Activated T-cell treated with anti-CD3 and anti-CD28 coated beads, Interleukin-2, amount 50 U/mL, for 1 hour (primary cell): Measurements from ENCODE around the gene IFIT2.
"Not testable (repeated sequence)": the region's sequence is repeated elsewhere in the genome, so short reads cannot be mapped to it uniquely, and the experiment has no call there.

Experiments
- DNase-seq: peaks from one replicate; pipeline ENCODE4 v3.0.0-alpha.2; 2020

IFIT2 gene

GRCh38 chr10:89344156-89344555 lies 42.3 kb downstream of the IFIT2 start:
- DNase-seq: no peak

DNA sequence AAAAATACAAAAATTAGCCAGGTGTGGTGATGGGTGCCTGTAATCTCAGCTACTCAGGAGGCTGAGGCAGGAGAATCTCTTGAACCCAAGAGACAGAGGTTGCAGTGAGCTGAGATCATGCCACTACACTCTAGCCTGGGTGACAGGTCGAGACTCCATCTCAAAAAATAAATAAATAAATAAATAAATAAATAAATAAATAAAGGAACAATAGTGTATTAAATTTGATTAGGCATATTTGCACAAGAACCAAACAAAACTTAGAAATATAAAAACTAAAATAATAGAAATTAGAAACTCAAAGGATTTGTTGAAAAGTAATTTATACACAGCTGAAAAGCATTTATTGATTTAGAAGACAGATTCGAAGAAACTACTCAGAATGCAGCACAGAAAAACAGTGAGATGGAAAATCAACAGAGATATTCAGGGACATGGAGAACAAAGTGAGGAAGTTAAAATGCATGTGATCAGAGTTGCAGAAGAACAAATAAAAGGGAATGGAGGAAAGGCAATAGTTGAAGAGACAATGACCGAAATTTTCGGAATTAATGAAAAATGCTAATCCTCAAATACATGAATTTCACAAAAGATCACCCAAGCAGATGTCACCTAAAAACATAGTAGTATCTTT lies 43.6 kb downstream of the IFIT2 start:
- no peak for DNase-seq

DNA sequence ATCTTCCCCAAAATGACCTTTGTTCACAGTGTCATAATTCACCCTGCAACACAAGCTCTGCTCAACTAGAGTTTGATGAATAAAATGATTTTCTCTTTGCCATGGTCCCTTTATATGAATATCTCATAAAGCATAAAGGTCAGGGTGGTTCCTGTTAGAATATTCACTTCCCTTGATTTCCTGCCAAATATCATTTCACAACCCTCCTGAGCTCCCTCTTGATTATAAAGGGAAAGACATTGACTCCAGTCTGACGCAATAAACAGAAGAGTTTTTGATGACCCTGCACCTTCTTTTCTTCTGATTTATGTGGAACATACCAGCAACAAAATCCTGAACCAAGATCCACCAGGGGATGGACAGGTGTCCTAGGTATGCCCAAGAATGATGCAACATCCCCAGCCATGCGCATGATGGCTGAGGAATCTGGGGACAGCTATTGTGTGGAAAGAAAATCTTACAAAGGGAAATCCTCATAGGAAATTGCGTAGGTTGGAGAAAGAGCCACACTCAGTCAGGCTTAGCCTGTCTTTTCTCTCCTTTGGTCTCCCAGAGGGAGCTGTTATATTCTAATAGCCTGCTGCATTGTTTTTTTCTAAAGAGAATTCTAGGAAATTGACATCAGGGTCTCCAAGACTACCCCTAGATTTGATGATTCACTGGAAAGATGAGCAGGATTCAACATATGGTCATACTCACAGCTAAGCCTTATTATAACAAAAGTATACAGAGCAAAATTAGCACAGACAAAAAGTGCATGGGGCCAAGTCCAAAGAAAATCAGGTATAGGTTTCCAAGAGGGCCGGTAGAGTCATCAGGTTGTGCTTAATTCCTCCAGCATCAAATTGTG lies 44.8 kb downstream of the IFIT2 start:
- no peak for DNase-seq

GRCh38 chr10:89347701-89348457 lies 46.0 kb downstream of the IFIT2 start:
- DNase-seq: no peak

GRCh38 chr10:89348481-89348880 lies 46.6 kb downstream of the IFIT2 start:
- DNase-seq: no peak

GRCh38 chr10:89348975-89349374 lies 47.1 kb downstream of the IFIT2 start:
- DNase-seq: no peak

DNA sequence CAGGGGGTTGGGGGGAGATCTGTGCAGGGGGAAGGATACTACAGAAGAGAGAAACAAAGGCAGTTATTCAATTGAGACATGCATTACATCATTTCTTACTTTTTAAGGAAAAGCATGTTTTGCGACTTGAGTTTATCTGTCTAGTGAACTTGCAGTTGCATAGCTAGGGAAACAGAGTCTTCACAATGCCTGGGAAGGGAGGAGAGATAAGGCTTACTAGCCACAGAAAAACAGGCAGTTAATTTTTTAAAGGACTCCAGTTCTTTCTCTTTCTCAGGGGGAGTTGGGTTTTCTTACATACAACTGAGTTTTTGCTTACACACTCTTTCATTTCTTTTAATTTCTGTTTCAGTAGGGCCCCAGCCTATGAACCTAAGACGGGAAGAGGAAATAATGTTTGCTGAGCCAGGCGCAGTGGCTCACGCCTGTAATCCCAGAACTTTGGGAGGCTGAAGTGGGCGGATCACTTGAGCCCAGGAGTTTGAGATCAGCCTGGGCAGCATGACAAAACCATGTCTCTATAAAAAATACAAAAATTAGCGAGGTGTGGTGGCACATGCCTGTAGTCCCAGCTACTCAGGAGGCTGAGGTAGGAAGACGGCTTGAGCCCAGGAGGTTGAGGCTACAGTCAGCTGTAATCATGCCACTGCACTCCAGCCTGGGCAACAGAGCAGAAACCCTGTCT lies 48.9 kb downstream of the IFIT2 start:
- not testable (repeated sequence) for DNase-seq

GRCh38 chr10:89351412-89351779 lies 49.5 kb downstream of the IFIT2 start:
- DNase-seq: no peak

DNA sequence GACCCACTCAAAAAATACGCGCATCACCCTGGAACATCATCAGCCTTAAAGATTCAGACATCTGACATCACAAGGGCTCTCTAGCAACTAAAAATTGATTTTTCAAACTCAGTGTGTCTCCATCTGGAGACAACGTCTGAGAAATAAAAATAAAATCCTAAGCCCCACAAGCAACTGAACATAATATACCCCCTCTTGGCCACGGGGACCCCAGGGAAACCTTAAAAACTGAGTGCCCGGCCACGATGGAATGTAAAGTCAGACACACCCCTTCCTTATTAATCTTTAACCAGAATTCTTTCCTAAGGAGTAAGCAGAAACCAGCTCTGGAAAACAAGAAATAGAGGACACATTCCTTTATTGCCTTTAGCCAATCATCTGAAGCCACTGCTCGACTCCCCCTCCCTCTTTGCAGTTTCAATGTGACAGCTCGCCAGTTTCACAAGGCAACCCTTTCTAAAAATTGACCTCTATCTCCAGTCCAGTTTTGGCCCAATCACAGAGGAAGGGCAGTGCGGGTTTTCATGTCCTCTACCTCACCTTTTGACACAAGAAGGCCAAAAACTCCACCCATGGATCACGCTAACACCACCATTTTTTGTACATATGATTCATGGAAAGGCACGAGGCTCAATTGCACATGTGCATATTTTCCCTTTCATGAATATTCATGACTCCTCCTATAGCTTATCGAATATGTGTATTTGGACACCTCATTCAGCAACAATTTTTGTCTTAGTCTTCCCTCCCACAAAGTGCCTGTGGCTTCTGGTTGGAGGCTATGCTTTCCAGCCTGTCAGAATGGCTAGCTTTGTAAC lies 50.1 kb downstream of the IFIT2 start:
- DNase-seq: no peak

DNA sequence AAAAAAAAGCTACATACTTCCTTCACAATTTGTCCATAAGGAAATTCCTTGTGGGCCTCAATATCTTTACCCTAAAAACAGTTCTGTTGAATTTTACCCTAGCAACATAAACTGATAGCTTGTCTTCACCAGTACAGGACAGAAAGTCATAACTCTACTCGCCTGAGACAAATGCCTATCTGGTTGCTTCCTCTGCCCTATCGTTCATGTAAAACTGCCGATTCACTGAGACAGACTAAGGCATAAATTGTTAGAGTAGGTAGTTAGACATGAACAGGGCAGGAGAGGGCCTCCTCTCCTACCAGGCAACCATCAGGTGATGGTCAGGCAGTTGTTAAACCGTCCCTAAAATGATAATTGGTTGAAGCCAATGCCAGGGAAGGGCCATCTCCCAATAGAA lies 51.0 kb downstream of the IFIT2 start:
- DNase-seq: no peak

DNA sequence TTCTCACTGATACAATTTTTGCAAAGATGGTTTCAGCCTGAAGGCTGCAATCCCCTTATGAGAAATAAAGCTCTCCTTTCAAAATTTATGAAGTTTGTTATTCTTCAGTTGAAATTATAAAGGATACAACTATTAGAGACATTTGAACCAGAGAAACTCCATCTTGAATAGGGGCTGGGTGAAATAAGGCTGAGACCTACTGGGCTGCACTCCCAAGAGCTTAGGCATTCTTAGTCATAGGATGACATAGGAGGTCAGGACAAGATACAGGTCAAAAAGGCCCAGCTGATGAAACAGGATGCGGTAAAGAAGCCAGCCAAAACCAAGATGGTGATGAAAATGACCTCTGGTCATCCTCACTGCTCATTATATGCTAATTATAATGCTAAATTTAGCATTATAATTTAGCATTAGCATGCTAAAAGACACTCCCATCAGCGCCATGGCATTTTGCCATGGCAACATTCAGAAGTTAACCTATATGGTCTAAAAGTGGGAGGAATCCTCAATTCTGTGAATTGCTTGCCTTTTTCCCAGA lies 53.6 kb downstream of the IFIT2 start:
- no peak for DNase-seq

- DNase-seq: no peak
Observed at GRCh38 chr10:89357096-89357495, 55.2 kb downstream of the IFIT2 start.

GRCh38 chr10:89357975-89358374 lies 56.1 kb downstream of the IFIT2 start:
- DNase-seq: no peak
